ENCODE results near the gene RAPGEF1. TPM values are rescaled to one million over a fixed set of nuclear protein-coding genes. Genes with fewer than 3 reads are reported as not detected.
A peak's percentile ranks its signal among the peaks of the same experiment; 100 is the strongest.

Gene RAPGEF1
- total and polyA plus RNA-seq, 2 experiments from 2014 or later: 9.9 to 82.8 TPM

GRCh38 chr9:131737426-131737825 lies 2.5 kb downstream of the RAPGEF1 start (continued):
- TF ChIP-seq CTCF (conservative IDR thresholded peaks at IDR 0.05; ENCODE audit: low read depth in 2 of 2): no peak
- TF ChIP-seq, protein P1, sequence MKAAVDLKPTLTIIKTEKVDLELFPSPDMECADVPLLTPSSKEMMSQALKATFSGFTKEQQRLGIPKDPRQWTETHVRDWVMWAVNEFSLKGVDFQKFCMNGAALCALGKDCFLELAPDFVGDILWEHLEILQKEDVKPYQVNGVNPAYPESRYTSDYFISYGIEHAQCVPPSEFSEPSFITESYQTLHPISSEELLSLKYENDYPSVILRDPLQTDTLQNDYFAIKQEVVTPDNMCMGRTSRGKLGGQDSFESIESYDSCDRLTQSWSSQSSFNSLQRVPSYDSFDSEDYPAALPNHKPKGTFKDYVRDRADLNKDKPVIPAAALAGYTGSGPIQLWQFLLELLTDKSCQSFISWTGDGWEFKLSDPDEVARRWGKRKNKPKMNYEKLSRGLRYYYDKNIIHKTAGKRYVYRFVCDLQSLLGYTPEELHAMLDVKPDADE (IDR thresholded peaks at IDR 0.05): no peak
- no peak for TF ChIP-seq EZH2phosphoT487 (IDR thresholded peaks at IDR 0.05; ENCODE audit: unreplicated experiment)
- no peak for TF ChIP-seq CREB1 (CRISPR knock-in tag; IDR thresholded peaks at IDR 0.05; ENCODE audit: low read depth)
- TF ChIP-seq POLR2AphosphoS5 (IDR thresholded peaks at IDR 0.05; ENCODE audit: low read depth): no peak

DNA sequence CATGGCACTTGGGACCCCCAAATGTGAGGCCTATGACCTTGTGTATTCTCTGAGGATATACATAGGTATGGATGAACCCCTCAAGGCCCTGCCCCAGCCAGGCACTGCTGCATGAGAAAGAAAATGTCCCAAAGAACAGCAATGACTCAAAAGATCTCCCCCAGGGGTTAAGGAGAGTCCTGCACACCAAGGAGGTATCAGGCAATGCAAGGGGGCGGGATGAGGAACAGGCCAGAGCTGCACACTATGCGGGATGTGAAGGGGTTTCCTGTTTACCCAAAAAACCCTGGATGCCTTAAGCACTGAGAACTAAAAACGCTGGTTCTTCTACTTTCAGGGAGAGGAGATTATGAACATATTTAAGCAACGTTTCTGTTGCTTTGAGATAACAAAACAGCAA lies 3.4 kb downstream of the RAPGEF1 start:
- TF ChIP-seq EZH2phosphoT487 (IDR thresholded peaks at IDR 0.05; ENCODE audit: unreplicated experiment) (no peak), ZNF331 (CRISPR knock-in tag; IDR thresholded peaks at IDR 0.05; ENCODE audit: low read depth) (no peak), JUNB (IDR thresholded peaks at IDR 0.05; ENCODE audit: unreplicated experiment) (no peak), EZH2 (IDR thresholded peaks at IDR 0.05; ENCODE audit: low read depth, unreplicated experiment) (no peak)
- TF ChIP-seq, protein P2, sequence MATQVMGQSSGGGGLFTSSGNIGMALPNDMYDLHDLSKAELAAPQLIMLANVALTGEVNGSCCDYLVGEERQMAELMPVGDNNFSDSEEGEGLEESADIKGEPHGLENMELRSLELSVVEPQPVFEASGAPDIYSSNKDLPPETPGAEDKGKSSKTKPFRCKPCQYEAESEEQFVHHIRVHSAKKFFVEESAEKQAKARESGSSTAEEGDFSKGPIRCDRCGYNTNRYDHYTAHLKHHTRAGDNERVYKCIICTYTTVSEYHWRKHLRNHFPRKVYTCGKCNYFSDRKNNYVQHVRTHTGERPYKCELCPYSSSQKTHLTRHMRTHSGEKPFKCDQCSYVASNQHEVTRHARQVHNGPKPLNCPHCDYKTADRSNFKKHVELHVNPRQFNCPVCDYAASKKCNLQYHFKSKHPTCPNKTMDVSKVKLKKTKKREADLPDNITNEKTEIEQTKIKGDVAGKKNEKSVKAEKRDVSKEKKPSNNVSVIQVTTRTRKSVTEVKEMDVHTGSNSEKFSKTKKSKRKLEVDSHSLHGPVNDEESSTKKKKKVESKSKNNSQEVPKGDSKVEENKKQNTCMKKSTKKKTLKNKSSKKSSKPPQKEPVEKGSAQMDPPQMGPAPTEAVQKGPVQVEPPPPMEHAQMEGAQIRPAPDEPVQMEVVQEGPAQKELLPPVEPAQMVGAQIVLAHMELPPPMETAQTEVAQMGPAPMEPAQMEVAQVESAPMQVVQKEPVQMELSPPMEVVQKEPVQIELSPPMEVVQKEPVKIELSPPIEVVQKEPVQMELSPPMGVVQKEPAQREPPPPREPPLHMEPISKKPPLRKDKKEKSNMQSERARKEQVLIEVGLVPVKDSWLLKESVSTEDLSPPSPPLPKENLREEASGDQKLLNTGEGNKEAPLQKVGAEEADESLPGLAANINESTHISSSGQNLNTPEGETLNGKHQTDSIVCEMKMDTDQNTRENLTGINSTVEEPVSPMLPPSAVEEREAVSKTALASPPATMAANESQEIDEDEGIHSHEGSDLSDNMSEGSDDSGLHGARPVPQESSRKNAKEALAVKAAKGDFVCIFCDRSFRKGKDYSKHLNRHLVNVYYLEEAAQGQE (IDR thresholded peaks at IDR 0.05; ENCODE audit: unreplicated experiment): no peak
- Mint-ChIP-seq H3K36me3 (ENCODE audit: low read depth) (peaks cover 10% of the 10 kb centered on the region), H3K9me3 (peaks cover 5% of the 10 kb centered on the region; the same call in 2 of the 3 replicates), H3K4me3 (no peak overlapping the region), H3K4me1 (peaks cover 60% of the 10 kb centered on the region), H3K27me3 (ENCODE audit: insufficient read depth, low read depth, poor library complexity) (peaks cover 23% of the 10 kb centered on the region), H3K27ac (peak overlapping the region; percentile 64)
- no peak for DNase-seq (ENCODE audit: low spot score)
- Histone ChIP-seq H3K36me3 (ENCODE audit: insufficient read depth) (no peaks in the 10 kb centered on the region), H3K9me2 (ENCODE audit: insufficient read depth) (no peaks in the 10 kb centered on the region), H3K4me3 (no peak overlapping the region), H2AFZ (no peak overlapping the region), H3K4me2 (peak overlapping the region; percentile 12; the same call in 1 of the 2 replicates), H3F3A (replicated peaks; ENCODE audit: low read depth) (no peaks in the 10 kb centered on the region), H3K27me3 (ENCODE audit: insufficient read depth) (no peaks in the 10 kb centered on the region), H3K27ac (ENCODE audit: low read depth) (no peak overlapping the region; the same call in 1 of the 2 replicates), H3K4me1 (ENCODE audit: insufficient read depth) (peaks cover 43% of the 10 kb centered on the region), H4K20me1 (replicated peaks; ENCODE audit: insufficient read depth) (peaks cover 24% of the 10 kb centered on the region), H3K79me2 (replicated peaks; ENCODE audit: insufficient read depth) (peaks cover 75% of the 10 kb centered on the region)
- ATAC-seq: no peak
